Neutrophil (primary cell): Measurements from ENCODE around the gene CMSS1.

ENCODE experiments used
- H3K27ac ChIP-seq: fragments of 200-600 bp; sonication (generic); 2 replicates; pipeline ENCODE4 v1.5.1; 2016; ENCODE audit warnings: mild to moderate bottlenecking, moderate library complexity
- H3K27me3 ChIP-seq: fragments of 200-600 bp; sonication (generic); 2 replicates; pipeline ENCODE4 v1.6.0; 2016; ENCODE audit warnings: mild to moderate bottlenecking
- H3K36me3 ChIP-seq: fragments of 200-600 bp; sonication (generic); 2 replicates; pipeline ENCODE4 v1.5.1; 2017
- H3K4me1 ChIP-seq, 2 experiments: fragments of 200-600 bp in 1 of 2; sonication (generic) in 1 of 2; 1 replicate in 1 of 2; 2 replicates in 1 of 2; pipeline versions ENCODE4 v1.5.1 to v1.6.1; 2013 to 2016; ENCODE audit warnings: low read depth in 1 of 2, low read length in 1 of 2, mild to moderate bottlenecking in 1 of 2, moderate library complexity in 1 of 2; ENCODE audit not compliant: control insufficient read depth in 1 of 2, insufficient read depth in 1 of 2
- H3K4me3 ChIP-seq, 2 experiments: fragments of 200-600 bp in 1 of 2; sonication (generic) in 1 of 2; 1 replicate in 1 of 2; 2 replicates in 1 of 2; pipeline ENCODE4 v1.5.1; 2013 to 2016; ENCODE audit warnings: low read depth in 1 of 2, low read length in 1 of 2, mild to moderate bottlenecking in 1 of 2, moderate library complexity in 1 of 2
- H3K9me3 ChIP-seq: fragments of 200-600 bp; sonication (generic); 2 replicates; pipeline ENCODE4 v1.5.1; 2016
- TF ChIP-seq, protein P1 (sequence below): fragments of 200-600 bp; sonication (generic); IDR thresholded peaks from 2 replicates; pipeline ENCODE4 v1.5.1; 2016; ENCODE audit warnings: antibody characterized with exemption

The CMSS1 gene

DNA sequence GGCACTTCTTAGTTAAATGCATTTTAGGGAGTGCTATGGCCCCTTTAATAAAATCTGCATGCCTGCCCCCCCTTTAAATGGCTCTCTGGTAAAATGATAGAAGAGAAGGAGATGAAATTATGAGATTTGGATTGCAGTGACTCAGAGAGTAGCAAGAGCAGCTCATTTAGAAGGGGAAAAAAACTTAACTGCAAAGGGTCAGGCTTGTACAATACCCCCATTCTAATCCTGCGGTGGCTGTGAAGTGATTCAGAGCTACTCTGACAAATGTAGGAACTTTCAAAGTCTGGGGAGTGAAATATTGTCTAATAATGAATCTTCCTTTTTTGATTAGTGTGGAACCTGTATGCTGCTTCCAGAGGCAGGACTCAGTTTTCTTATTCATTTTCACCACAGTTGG lies 399.1 kb downstream of the CMSS1 start:
- Histone ChIP-seq H3K36me3 (no peaks in the 10 kb centered on the region), H3K27me3 (no peaks in the 10 kb centered on the region), H3K27ac (no peak overlapping the region), H3K4me3 (no peak overlapping the region), H3K9me3 (no peaks in the 10 kb centered on the region), H3K4me1 (no peaks in the 10 kb centered on the region)
- TF ChIP-seq, protein P1, sequence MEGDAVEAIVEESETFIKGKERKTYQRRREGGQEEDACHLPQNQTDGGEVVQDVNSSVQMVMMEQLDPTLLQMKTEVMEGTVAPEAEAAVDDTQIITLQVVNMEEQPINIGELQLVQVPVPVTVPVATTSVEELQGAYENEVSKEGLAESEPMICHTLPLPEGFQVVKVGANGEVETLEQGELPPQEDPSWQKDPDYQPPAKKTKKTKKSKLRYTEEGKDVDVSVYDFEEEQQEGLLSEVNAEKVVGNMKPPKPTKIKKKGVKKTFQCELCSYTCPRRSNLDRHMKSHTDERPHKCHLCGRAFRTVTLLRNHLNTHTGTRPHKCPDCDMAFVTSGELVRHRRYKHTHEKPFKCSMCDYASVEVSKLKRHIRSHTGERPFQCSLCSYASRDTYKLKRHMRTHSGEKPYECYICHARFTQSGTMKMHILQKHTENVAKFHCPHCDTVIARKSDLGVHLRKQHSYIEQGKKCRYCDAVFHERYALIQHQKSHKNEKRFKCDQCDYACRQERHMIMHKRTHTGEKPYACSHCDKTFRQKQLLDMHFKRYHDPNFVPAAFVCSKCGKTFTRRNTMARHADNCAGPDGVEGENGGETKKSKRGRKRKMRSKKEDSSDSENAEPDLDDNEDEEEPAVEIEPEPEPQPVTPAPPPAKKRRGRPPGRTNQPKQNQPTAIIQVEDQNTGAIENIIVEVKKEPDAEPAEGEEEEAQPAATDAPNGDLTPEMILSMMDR, result no peak

DNA sequence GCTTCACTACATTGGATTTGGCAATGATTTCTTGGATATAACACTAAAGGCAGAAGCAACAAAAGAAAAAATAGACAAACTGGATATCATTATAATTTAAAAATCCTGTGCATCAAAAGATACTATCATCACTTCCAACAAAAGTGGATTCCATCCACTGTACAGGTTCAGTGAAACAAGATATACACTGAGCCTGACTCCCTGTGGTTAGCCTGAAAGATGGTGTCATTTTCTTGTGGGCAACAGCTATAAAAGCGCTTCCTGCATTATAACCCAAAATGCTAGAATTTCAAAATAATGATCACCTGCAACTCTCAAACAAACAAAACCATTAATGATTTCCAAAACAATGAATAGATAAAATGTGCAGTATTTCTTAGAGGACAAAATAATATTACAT lies 403.5 kb downstream of the CMSS1 start:
- no peaks in the 10 kb centered on the region for H3K27me3 ChIP-seq
- no peaks in the 10 kb centered on the region for H3K36me3 ChIP-seq
- no peaks in the 10 kb centered on the region for H3K4me1 ChIP-seq
- no peak overlapping the region for H3K4me3 ChIP-seq
- TF ChIP-seq, protein P1, result no peak
- H3K27ac ChIP-seq, result no peak overlapping the region
- H3K9me3 ChIP-seq, result no peaks in the 10 kb centered on the region

DNA sequence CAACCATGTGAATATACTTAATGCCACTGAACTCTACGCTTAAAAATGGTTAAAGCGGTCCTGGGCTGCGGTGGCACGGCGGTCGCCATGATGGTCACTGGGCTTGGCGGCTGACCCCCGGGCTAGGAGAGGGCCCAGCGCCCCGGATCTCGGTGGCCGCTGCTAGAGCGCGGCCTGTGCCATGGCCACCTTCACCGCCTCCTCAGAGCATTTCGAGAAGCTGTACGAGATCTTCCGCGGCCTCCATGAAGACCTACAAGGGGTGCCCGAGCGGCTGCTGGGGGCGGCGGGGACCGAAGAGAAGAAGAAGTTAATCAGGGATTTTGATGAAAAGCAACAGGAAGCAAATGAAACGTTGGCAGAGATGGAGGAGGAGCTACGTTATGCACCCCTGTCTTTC lies 407.5 kb downstream of the CMSS1 start:
- H3K27me3 ChIP-seq, result no peaks in the 10 kb centered on the region
- TF ChIP-seq, protein P1, result no peak
- no peaks in the 10 kb centered on the region for H3K36me3 ChIP-seq
- H3K4me1 ChIP-seq, result no peaks in the 10 kb centered on the region
- H3K9me3 ChIP-seq, result no peaks in the 10 kb centered on the region
- H3K4me3 ChIP-seq, result no peak overlapping the region
- H3K27ac ChIP-seq, result no peak overlapping the region

DNA sequence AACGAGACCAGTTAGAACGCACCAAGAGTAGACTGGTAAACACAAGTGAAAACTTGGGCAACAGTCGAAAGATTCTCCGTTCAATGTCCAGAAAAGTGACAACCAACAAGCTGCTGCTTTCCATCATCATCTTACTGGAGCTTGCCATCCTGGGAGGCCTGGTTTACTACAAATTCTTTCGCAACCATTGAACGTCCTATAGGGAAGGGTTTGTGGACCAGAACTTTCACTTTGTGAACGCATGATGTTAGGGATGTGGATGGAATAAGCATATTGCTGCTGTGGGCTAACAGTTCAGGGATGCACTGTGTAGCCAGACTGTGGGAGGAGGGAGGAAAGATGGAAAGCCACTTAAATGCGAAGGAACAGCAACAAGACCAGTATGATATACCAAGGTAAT lies 408.2 kb downstream of the CMSS1 start:
- TF ChIP-seq, protein P1, result no peak
- no peak overlapping the region for H3K27ac ChIP-seq
- H3K4me3 ChIP-seq, result no peak overlapping the region
- no peaks in the 10 kb centered on the region for H3K4me1 ChIP-seq
- no peaks in the 10 kb centered on the region for H3K9me3 ChIP-seq
- H3K36me3 ChIP-seq, result no peaks in the 10 kb centered on the region
- H3K27me3 ChIP-seq, result no peaks in the 10 kb centered on the region

DNA sequence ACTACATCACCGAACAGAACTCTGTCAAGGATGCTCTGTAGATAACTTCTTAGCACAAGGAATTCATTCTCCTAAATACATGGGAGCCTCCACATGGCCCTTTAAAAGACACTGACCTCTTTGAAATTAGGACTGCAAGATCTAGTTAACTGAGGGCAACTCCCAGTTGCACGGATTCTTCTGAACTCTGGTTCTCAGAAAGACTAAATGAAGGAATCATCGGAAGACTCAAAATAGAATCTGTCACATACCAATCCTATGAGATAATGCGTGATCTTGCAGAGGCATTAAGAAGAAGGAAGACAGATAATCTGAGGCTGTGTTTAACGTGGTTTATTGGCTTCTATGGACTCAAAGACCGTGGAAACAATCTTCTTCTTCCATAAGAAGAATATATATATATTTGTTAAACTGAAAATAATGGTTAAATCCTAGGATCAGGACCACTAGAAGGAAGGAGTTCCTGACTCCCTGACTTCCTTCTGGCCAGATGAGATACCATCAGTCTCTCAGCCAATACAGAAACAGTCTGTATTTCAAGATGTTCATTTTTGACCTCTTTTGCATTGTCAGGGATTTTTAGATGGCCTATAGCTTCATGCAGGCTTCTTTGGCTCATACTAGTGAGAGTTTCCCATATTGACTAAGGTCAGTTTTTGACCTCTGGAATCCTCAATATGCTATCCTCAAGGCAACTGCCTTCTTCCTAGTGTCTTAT lies 409.2 kb downstream of the CMSS1 start:
- Histone ChIP-seq H3K27me3 (no peaks in the 10 kb centered on the region), H3K36me3 (no peaks in the 10 kb centered on the region), H3K9me3 (no peaks in the 10 kb centered on the region), H3K27ac (no peak overlapping the region), H3K4me3 (no peak overlapping the region), H3K4me1 (no peaks in the 10 kb centered on the region)
- TF ChIP-seq, protein P1, result no peak
